Activated CD8-positive, alpha-beta memory T cell treated with anti-CD3 and anti-CD28 coated beads, Interleukin-2, amount 50 U/mL, for 4 hours (primary cell): ENCODE data around the gene CRABP1.
"Not testable (repeated sequence)": the region's sequence is repeated elsewhere in the genome, so short reads cannot be mapped to it uniquely, and the experiment has no call there.

Experiments
- DNase-seq: peaks from one replicate; pipeline ENCODE4 v3.0.0-alpha.2; 2020

The CRABP1 gene

DNA sequence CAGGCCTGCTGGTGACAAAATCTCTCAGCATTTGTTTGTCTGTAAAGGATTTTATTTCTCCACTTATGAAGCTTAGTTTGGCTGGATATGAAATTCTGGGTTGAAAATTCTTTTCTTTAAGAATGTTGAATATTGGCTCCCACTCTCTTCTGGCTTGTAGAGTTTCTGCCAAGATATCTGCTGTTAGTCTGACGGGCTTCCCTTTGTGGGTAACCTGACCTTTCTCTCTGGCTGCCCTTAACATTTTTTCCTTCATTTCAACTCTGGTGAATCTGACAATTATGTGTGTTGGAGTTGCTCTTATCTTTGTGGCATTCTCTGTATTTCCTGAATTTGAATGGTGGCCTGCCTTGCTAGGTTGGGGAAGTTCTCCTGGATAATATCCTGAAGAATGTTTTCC, 40.0 kb downstream of the CRABP1 start:
- not testable (repeated sequence) for DNase-seq

DNA sequence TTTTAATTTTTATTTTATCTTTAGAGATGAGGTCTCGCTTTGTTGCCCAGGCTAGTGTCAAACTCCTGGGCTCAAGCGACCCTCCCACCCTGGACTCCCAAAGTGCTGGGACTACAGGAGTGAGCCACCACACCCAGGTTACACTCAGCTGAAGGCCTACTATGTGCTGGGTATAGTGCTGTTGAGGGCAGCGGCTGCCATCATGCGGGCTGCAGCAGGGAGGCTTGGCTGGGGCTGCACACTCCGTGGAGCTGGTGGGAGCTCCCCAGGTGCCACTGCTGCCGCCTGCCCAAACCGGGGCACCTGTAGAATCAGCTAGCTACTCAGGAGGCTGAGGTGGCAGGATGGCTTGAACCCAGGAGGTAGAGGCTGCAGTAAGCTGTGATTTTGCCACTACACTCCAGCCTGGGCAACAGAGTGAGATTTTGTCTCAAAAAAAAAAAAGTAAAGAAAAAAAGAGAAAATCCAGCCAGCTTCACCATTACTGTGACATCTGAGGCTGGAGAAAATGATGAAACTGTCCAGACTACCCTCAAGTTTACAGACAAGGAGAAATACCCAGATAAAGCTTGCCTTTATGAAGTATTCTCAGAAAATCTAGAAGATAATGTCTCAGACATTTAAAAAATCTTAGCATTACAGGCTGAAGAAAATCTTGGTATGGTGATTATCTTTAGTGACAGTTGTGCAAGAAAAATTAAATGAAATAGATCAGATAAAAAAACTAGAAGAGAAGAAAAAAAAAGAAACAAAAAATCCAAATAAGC, 42.1 kb downstream of the CRABP1 start:
- DNase-seq = no peak

DNA sequence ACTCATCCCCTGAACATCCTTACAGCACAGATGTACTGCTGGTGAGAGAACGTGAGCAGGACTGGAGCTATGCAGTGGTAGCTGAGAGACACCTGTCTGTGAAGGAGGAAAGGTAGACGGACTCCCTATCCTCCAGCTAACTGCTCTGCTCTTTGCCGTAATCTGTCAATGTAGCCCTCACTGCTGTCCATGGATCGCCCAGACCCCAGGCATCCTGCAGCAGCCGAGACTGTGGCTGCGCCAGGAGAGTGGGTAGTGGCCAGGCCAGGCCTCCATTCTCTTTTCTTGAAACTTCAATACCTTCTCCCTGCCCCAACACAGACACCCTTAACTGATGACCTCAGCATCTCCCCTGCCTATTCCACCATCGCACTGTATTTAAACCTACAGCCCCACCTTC, 44.5 kb downstream of the CRABP1 start:
- DNase-seq = no peak

DNA sequence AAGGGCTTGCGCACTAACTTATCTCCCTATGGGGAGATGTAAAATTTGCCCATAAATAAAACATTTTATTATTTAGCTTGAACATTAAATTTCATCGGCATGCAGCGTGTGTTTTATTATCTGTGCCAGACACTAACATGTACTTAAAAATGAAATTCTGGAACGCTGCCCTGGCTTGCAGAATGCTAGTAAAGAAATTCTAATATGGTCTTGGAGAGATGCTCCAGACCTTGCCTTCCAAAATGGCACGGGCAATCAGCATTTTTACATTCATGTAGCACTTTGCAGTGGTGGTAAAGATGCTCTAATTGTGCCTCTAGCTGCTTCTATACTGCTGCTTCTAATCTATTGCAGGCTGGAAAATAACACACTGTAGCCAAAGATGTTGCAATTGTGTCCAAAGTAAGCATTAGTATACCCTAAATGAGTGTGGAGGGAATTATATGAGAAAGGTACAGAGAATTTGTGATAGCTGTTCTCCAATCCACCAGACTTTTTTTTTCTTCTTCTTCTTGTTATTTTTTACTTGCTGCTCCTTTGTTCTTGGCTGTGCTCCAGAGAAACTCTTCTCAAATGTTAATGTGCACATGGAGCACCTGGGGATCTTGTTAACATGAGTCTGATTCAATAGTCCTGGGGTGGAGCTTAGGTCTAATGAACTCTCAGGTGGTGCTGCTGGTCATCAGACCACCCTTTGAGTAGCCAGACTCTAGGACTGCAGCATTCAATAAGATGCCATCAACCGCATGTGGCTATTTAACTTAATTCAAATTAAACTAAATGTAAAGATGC, 47.3 kb downstream of the CRABP1 start:
- no peak for DNase-seq

DNA sequence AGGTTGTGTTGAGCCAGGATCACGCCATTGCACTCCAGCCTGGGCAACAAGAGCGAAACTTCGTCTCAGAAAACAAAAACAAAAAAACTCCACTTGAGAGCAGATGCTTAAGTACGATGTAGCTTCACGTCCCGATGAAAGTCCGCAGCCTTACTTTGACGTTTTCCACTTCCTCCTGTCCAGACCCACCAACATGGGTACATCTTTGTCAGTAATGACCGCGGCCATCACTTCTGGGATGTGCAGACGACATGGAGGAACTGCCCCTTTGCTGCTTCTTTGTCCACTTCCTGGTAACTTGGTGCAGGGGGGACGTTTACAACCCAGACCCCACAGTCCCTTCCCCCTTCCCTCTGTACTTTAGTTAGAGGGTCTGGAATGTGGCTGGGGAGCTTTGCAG, 48.7 kb downstream of the CRABP1 start:
- no peak for DNase-seq

DNA sequence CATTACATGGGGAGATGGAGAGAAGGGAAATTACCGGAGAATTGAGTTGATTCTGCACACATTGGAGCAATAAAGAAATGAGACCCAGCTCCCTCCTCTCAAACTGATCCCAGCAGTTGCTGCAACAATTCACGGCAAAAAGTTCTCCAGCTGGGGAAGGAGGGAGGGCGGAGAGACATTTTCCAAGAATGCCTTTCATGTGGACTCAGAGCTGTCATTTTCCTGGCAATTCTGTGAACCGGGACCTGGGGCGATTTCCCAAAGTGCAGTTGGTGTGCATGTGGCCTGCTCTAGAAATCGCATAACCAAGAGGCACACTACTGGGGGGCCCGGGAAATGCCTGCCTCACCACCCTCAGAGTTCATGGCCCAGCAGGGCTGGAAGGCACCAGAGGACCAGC, 49.2 kb downstream of the CRABP1 start:
- no peak for DNase-seq

DNA sequence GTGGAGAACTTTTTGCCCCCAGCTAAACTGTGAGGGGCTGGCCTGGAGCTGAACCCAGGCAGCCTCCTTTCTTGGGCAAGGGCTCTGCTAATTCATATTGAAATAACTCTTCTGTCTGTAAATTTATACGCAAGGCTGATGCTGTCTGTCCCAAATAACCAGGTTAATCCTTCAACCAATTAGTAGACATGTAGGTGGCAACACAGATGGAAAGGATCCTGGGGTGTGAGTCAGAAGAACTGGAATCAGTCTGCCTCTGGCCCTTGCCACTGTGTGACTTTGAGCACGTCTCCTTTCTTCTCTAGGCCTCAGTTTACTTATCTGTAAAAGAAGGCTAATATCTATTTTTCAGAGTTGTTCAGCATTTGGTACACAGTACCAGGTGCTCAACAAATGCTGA, 49.6 kb downstream of the CRABP1 start:
- DNase-seq = no peak

DNA sequence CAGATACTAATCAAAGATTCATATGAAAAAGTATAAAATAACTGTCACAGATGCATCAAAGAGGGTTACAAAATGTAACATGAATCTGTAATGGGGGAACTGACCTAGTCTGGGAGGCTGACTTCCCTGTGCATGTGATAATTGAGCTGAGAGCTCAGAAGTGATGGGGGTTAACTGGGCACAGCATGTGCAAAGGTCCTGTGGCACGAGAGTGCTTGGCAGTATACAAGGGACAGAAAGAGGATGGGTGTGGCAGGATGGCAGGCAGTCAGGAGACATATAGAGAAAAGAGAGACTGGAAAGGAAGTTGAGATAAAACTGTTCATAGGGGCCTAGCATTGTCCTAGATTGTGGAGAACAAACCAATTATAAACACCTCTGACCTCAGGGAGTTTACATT, 50.1 kb downstream of the CRABP1 start:
- DNase-seq = no peak

DNA sequence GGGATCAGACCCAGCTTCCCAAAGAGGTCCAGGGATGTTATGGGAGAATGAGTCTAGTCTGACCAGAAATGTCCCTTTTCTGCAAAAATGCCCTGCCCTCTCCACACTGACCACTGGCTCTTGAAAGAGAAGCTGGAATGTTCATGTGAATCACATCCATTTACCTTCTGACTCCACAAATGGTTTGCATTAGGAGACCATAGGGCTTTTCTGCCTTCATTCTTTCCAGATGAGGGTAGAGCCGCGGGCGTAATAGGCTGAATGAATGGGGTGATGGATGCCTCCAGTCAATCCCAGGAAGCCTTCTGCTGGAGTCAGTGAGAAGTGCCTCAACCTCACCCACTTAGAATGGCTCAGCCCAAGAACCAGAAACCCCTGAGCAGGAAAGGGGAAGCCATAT, 50.7 kb downstream of the CRABP1 start:
- DNase-seq = no peak

DNA sequence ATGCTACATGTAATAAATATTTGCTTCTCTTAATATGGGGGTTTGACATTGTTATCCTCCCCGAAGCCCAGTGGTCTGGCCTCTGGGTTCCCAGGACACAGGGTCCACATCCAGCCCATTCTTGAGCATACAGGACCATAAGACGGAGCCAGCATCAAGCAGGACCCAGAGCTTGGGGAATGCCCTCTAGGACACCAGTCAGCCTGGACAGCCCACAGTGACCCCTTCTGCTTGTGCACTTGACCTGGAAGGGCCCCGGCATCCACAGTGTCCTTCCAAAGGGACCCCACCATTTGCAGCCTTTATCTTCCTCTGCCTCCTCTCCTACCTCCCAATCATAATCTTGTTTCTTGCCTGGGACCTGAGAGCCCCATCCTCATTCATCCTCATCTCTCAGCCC, 51.6 kb downstream of the CRABP1 start:
- no peak for DNase-seq

DNA sequence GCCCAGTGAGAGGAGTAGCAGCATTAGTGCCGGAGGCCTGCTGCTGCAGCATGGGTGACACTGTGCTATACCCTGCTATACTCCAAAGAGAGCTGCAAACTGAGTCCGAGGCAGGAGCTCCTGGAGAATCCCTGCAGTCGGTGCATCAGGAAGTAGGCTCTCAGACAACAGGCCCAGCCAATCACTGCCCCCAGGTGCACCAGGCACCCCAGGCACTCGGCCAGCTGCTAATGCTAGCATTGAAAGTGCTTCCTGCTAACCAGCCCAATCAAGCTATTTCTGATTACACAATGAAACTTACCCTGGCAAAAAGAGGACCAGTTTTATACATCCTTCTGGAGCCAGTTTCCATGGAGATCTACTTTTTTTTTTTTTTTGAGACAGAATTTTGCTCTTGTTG, 52.3 kb downstream of the CRABP1 start:
- DNase-seq = no peak

DNA sequence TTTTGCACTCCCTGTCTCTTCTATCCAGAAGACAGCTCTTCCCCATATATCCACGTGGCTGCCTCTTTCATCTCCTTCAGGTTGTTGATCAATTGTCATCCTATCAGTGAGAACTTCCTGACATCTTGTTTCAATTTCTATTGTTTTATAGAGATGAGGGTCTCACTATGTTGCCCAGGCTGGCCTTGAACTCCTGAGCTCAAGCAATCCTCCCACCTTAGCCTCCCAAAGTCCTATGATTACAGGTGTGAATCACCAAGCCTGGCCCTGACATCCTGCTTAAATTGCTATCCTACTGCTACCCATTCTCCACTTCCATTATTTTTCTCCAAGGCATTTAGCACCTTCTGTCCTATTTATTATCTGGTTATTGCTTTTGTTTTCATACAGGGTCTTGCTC, 53.0 kb downstream of the CRABP1 start:
- DNase-seq = no peak

DNA sequence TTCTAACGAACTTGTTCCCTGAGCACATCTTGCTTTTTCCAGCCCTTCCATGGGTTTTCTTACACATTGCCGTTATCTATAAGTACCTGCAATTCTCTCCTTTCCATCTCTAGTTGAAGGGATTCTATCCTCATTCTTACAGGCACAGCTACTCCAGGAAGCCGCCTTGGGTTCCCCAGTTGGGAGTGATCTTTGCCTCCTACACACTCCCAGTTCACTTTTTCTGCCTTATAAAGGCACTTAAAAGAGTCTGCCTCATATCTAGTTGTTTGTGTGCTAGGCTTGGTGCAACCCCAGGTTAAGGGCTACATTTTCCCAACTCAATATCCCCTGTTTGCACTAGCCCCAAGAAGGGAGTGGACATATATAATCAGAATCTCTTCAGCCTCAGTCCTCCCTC, 53.9 kb downstream of the CRABP1 start:
- no peak for DNase-seq

DNA sequence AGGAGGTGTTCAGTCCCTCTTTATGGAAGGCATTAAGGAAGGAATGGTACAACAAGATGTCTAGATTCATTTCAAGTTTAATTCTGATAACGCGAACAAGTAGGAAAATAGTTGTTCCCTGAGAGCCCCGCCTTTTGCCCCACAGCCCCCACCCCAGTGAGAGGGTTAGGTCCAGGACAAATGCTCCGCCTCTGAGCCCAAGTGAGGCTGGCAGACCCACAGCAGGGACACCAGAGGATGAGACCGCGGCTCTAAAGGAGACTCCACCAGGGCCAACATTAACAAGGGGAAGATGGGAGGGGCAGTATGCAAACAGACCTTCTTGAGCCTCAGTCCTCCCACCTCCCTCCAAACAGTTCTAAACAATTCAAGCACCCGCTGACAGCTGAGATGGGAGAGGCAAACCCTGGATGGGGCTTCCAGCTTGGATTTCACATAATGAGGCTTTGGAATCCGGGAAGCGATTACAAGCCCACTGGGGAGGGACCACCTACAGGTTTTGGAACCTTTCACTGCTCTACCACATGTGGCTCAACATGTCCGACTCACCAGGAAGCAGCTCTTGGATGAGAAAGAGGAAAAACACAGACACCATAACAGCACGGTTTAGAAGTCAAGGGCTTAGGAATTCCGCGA, 54.9 kb downstream of the CRABP1 start:
- DNase-seq = no peak

DNA sequence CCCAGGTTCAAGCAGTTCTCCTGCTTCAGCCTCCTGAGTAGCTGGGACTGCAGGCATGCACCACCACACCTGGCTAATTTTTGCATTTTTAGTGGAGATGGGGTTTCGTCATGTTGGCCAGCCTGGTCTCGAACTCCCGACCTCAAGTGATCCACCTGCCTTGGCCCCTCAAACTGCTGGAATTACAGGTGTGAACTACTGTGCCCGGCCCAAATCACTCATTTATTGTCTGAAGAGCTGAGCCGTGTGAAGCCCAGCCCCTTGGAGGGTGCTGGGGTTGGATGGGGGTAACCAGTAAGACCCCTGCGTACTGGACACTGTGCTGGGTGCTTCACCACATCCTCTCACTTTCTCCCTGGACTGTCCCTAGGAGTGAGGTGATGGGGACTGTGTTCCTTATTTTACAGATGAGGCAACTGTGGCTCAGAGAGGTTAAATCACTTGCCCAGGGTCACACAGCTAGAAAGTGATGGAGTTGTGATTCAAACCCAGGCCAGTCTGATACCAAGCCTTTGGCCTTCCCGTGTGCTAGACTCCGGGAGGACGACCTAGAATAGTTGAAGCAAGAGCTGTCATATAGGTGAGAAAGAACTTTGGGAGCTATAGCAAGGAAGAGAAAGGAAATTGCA, 56.1 kb downstream of the CRABP1 start:
- DNase-seq = no peak

DNA sequence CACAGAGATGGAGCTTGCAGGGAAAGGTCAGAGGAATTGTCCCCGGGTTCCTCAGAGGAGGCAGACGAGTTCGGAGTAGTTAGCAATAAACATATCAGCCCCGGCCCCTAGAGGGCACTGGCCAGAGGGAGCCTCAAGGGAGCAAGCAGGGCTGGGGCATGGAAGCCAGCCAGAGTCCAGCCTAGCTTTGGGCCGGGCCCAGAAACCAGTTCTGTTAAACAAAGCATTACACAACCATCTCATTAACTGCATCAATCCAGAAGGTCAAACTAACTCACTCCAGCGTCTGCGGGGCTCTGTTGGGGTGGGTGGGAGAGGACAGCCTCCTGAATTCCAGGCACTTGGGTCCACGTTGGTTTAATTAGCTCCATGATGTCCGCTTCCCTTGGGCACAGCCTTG, 56.8 kb downstream of the CRABP1 start:
- DNase-seq = no peak

DNA sequence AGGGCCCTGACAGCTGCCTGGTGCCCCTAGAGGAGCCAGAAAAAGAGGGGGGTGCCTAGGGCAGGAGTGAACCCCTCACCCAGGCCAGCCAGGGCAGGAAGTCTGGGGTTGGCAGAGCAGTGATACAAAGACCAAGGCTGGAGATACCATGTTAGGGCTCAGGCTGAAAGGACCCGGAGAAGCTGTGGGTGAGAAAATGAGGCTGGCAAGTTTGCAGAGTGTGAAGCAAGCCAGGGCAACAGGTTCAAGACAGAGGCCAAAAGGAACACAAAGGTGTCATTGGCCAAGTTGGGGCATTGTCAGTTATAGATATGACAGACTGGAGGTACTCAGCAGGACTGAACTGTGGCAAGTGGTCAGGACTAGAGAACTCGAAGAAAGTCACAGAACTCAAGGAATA, 57.2 kb downstream of the CRABP1 start:
- DNase-seq = no peak
